Brain microvascular endothelial cell (primary cell): ENCODE measurements around the gene CUL7.

ENCODE experiments used
- DNase-seq: peaks from one replicate; pipeline ENCODE4 v3.0.0-alpha.2; 2020
- H3K27ac ChIP-seq: fragments of 250-450 bp; sonication (Bioruptor Pico); 2 replicates; pipeline ENCODE4 v1.5.1; 2020; ENCODE audit warnings: mild to moderate bottlenecking, moderate library complexity
- H3K27me3 ChIP-seq: fragments of 250-450 bp; sonication (Bioruptor Pico); replicated peaks from 2 replicates; pipeline ENCODE4 v1.5.1; 2020; ENCODE audit warnings: mild to moderate bottlenecking
- H3K36me3 ChIP-seq: fragments of 250-450 bp; sonication (Bioruptor Pico); replicated peaks from 2 replicates; pipeline ENCODE4 v1.5.1; 2020; ENCODE audit warnings: mild to moderate bottlenecking
- H3K4me3 ChIP-seq: 2 replicates; pipeline ENCODE4 v1.5.1; 2011; ENCODE audit warnings: low read depth, mild to moderate bottlenecking, control low read depth, low read length, moderate library complexity
- in situ Hi-C: cut with HindIII; loops from 2 replicates; pipeline ENCODE4 v1.10.0; 2017; ENCODE audit warnings: low sequenced_read_pairs, low pct_ligation_motif_present
- TF ChIP-seq, protein P1 (sequence below): IDR thresholded peaks from 2 replicates; pipeline ENCODE4 v1.5.1; 2011; ENCODE audit warnings: low read depth, mild to moderate bottlenecking, moderate library complexity, low read length, control low read depth, inconsistent platforms; ENCODE audit errors: missing control alignments

The CUL7 gene

DNA sequence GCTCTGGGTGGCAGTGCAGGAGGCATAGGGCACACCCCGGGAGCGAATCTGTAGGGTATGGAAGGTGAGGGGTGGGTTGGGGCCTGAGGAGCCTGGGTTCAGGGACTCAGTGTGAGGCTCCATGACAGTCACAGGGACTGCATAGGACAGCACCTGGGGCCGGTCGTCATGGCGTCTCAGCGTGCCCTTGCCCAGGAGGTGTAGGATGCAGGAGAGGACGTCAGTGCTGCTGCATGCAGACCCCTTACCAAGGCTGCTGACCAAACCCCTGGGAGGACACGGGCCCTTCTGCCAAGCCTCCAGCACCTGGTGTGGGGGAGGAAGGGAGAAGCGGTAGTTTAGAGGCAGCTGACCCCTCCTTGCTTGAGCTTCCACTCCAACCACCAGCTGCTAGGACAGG is 15.9 kb downstream of the CUL7 start:
- in situ Hi-C loops = no loop called here
- TF ChIP-seq, protein P1, sequence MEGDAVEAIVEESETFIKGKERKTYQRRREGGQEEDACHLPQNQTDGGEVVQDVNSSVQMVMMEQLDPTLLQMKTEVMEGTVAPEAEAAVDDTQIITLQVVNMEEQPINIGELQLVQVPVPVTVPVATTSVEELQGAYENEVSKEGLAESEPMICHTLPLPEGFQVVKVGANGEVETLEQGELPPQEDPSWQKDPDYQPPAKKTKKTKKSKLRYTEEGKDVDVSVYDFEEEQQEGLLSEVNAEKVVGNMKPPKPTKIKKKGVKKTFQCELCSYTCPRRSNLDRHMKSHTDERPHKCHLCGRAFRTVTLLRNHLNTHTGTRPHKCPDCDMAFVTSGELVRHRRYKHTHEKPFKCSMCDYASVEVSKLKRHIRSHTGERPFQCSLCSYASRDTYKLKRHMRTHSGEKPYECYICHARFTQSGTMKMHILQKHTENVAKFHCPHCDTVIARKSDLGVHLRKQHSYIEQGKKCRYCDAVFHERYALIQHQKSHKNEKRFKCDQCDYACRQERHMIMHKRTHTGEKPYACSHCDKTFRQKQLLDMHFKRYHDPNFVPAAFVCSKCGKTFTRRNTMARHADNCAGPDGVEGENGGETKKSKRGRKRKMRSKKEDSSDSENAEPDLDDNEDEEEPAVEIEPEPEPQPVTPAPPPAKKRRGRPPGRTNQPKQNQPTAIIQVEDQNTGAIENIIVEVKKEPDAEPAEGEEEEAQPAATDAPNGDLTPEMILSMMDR = no peak
- no peak for DNase-seq
- H3K27ac ChIP-seq = no peak overlapping the region
- peaks cover 68% of the 10 kb centered on the region for H3K36me3 ChIP-seq
- no peaks in the 10 kb centered on the region for H3K27me3 ChIP-seq
- H3K4me3 ChIP-seq = no peak overlapping the region

DNA sequence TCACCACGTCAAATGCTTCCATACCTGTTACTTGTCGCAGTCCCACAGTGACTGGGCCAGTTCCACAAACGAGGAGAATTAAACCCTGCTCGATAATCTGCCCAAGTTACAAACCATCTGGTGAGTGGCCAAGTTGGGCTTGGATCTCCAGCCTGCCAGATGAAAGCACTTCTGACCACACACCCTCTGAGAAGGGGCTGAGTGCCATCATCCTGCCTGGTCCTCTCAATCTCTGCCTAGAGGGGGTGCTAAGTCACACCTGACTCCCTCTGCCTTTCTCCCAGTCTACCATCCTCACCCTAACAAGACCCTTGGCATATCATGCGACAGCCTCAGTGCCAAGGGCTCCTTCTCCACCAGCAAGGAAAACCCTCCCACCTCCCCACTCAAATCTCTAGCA is 16.5 kb downstream of the CUL7 start:
- H3K27ac ChIP-seq = no peak overlapping the region
- peaks cover 67% of the 10 kb centered on the region for H3K36me3 ChIP-seq
- TF ChIP-seq, protein P1 = peak; percentile 6
- H3K4me3 ChIP-seq = no peak overlapping the region
- no peak for DNase-seq
- no peaks in the 10 kb centered on the region for H3K27me3 ChIP-seq
- in situ Hi-C loops = no loop called here

DNA sequence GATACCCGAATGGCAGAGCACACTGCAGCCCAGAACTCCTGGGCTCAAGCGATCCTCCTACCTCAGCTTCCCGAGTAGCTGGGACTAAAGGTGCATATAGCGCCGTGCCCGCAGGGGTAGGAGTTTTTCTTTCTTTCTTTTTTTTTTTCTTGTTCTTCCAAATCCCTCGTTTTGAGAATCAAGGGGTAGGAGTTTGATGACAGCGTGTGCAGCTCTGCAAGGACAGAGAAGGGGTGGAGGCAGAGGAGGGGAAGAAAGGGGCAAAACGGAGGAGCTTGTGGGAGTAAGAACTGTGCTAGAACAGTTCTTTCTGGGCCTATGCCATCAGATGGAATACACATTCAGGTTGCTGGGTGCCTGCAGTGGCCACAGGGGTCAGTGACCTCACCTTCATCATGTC is 16.9 kb downstream of the CUL7 start:
- Histone ChIP-seq H3K36me3 (peaks cover 67% of the 10 kb centered on the region), H3K4me3 (no peak overlapping the region), H3K27ac (no peak overlapping the region), H3K27me3 (no peaks in the 10 kb centered on the region)
- in situ Hi-C loops = no loop called here
- TF ChIP-seq, protein P1 = no peak
- no peak for DNase-seq

DNA sequence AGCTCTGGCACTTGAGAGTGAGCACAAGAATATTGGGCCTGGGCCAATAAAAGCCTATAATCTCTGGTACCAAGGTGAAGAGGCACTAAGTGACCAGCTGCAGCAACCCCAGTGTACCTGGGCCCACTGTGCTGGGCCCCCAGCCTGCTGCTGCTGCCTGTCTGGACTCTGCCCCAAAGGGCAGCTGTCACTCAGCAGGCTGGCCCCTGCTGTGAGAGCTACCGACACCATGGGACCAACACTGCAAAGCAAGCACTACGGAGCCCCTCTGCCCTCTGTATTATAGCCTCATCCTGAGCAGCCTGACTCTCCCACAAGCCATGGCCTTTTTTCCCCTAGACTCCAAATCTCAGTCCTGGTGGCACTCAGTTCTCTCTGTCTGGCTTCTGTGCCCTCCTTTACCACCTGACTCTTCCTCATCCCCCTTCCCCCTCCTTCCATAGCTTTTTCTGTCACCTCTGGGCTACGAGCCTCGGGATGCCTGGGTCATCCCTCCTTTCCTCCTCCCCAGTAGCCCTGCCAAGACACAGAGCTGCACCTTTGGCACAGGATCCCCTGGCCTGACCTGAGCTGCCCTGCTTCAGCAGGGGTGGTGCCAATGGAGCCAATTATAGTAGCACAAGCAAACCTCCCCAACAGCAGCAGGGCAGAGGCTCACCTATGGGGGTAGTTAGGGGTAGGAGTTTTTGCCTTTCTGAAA is 18.0 kb downstream of the CUL7 start:
- in situ Hi-C loops = no loop called here
- Histone ChIP-seq H3K27me3 (no peaks in the 10 kb centered on the region), H3K36me3 (peaks cover 59% of the 10 kb centered on the region), H3K4me3 (no peak overlapping the region), H3K27ac (no peak overlapping the region)
- TF ChIP-seq, protein P1 = no peak
- no peak for DNase-seq

DNA sequence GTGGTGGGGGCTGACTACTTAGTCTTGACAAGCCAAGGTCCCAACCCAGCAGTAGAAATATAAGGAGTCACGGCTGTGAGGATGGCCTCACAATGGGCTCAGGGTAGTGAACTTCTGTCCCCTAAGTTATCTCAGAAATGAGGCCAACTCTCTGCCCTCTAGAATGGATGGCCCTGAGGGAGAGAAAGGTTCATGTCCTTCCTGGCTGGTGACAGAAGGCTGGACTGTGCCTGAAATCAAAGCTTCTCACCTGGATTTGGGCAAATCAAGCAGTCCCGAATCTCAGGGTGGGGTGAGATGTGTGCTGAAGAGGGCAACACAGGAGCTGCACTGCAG is 19.5 kb downstream of the CUL7 start:
- H3K27me3 ChIP-seq = no peaks in the 10 kb centered on the region
- DNase-seq = no peak
- H3K4me3 ChIP-seq = no peak overlapping the region
- TF ChIP-seq, protein P1 = no peak
- in situ Hi-C loops = no loop called here
- H3K36me3 ChIP-seq = peaks cover 60% of the 10 kb centered on the region
- no peak overlapping the region for H3K27ac ChIP-seq
